DMS153 treated with DMSO at 0.1 percent for 48 hours (cell line): ENCODE measurements around the gene CYP4F11.
"Not testable (repeated sequence)": the region's sequence is repeated elsewhere in the genome, so short reads cannot be mapped to it uniquely, and the experiment has no call there.

Experiments used
- DNase-seq: peaks from one replicate; lab custom pipeline; 2025; ENCODE audit not compliant: unreplicated experiment; lab: John Stamatoyannopoulos, UW

CYP4F11 gene

GRCh38 chr19:15885167-15885566, 49.2 kb downstream of the CYP4F11 start:
- DNase-seq: no peak

DNA sequence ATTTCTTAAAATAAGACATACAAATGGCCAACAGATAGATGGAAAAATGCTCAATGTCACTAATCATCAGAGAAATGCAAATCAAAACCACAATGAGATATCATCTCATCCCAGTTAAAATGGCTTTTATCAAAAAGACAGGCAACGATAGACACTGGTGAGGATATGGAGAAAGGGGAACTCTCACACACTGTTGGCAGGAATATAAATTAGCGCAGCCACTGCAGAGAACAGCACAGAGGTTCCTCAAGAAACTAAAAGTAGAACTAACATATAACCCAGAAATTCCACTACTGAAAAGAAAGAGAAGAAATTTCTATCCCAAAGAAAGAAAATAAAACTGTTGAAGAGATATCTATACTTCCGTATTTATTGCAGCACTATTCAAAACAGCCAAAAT, 51.0 kb downstream of the CYP4F11 start:
- DNase-seq: not testable (repeated sequence)

DNA sequence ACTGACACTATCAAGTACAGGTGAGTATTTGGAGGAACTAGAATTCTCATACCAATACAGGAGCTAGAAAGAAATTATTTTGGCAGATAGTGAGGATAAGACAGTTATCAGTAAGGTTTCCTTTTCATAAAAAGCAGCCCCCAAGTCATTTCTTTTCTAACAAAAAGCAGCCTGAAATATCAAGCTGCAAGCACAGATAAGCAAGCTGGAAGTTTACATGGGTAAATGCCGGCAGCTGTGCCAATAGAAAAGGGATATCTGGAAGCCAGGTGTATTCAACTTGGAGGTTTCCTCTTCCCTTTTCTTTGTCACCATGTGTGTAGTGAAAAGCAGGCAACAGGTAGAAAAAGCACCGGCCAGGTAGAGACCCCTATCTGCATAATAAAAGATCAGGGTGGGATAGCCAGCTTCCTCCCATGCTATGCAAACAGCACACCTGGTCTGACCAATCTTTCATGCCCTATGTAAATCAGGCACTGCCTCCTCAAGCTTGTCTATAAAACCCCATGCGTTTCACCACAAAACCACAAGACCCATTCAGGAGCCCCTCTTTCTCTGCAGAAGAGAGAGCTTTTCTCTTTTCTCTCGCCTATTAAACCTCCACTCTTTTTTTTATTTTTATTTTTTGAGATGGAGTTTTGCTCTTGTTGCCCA, 59.4 kb downstream of the CYP4F11 start:
- DNase-seq: no peak

GRCh38 chr19:15873771-15874170, 60.6 kb downstream of the CYP4F11 start:
- not testable (repeated sequence) for DNase-seq

- no peak for DNase-seq
Measured at GRCh38 chr19:15871570-15871969, 62.8 kb downstream of the CYP4F11 start.

- no peak for DNase-seq
Measured at GRCh38 chr19:15869873-15870272, 64.5 kb downstream of the CYP4F11 start.

DNA sequence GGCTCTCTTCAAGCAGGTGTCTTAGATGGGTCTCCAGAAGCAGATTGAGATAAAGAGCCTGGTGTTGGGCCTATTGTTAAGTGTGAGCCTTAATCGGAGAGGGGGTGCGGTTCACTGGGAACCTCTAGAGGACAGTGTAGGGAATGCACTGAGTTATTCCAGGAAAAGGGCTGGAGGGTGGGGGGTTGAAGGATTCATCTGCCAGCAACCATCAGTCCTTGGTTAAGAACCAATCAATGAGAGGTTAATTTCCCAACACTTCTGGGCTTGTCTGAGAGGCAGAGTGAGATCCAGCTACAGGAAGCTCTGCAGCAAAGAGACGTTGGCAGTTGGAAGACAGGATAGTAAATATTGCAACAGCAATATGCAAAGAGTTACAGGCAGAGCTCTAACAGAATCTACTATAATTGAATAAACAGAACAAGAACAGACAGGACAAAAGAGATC, 65.2 kb downstream of the CYP4F11 start:
- DNase-seq: peak; percentile 73

DNA sequence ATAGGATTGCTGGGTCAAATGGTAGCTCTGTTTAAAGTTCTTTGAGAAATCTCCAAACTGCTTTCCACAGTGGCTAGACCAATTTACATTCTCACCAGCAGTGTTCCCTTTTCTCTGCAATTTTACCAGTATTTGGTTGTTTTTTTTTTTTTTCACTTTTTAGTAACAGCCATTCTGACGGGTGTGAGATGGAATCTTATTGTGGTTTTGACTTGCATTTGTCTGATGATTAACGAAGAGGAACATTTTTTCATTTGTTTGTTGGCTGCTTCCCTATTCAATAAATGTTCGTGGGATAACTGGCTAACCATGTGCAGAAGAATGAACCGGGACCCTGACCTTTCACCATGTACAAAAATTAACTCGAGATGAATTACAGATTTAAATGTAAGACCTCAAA, 67.7 kb downstream of the CYP4F11 start:
- no peak for DNase-seq

GRCh38 chr19:15864824-15865223, 69.5 kb downstream of the CYP4F11 start:
- no peak for DNase-seq

DNA sequence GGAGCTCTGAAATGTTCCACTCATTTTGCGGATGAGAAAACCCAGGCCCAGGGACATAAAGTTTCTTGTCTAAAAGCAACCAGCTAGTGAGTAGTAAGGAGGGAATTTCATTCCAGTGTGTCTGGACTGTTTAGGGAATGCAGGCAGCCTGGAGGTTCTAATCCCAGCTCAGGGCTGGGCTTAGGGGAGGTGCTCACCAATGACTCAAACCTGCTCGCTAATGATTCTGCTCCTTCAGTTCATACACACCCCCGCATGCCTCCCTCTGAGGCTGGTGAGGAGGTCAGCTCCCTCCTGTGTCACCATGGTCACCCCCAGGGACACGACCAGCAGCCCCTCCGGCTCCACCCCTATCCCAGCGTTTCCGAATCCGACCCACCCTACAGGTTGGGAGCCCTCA, 71.1 kb downstream of the CYP4F11 start:
- DNase-seq: no peak

GRCh38 chr19:15862444-15862843, 71.9 kb downstream of the CYP4F11 start:
- no peak for DNase-seq
